ENCODE measurements around the gene RIOK1. TPM values are rescaled to one million over a fixed set of nuclear protein-coding genes. Genes with fewer than 3 reads are reported as not detected.

RIOK1 gene
- total RNA-seq, 1 experiment from 2014 or later, result 39.0 TPM

DNA sequence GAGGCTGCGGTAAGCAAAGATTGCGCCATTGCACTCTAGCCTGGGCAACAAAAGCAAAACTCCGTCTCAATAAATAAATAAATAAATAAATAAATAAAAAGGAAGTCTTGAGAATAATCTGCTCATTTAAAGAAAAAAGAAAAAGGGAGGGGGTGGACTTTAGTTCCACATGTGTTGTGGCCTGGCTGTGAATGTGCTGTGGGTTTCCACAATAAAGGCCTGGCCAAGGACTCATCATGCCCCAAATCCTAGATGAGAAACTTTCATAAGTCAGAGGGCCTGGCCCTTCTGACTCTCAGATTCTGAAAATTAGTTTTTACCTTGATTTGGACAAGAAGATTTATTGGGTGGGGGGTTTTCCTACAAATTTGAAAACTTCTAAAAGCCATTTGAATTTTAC, 48.4 kb downstream of the RIOK1 start:
- no peak for TF ChIP-seq SP1 (IDR thresholded peaks at IDR 0.05; ENCODE audit: low read depth)
- TF ChIP-seq, protein P1, sequence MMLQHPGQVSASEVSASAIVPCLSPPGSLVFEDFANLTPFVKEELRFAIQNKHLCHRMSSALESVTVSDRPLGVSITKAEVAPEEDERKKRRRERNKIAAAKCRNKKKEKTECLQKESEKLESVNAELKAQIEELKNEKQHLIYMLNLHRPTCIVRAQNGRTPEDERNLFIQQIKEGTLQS (IDR thresholded peaks at IDR 0.05), result no peak
- no peak for TF ChIP-seq POLR2AphosphoS5 (IDR thresholded peaks at IDR 0.05; ENCODE audit: low read depth, low read length)
- TF ChIP-seq EZH2 (IDR thresholded peaks at IDR 0.05), result no peak
- TF ChIP-seq CEBPB (IDR thresholded peaks at IDR 0.05; ENCODE audit: low read depth), result no peak
- no peak for TF ChIP-seq RAD21 (IDR thresholded peaks at IDR 0.05; ENCODE audit: low read depth)
- TF ChIP-seq CBX3 (IDR thresholded peaks at IDR 0.05; ENCODE audit: low read depth), result no peak
- TF ChIP-seq TCF7L2 (IDR thresholded peaks at IDR 0.05; ENCODE audit: borderline replicate concordance, extremely low read depth, insufficient read depth, insufficient read length), result no peak
- no peak for TF ChIP-seq ZNF274 (IDR thresholded peaks at IDR 0.05; ENCODE audit: low read depth, low read length)
- TF ChIP-seq, protein P2, sequence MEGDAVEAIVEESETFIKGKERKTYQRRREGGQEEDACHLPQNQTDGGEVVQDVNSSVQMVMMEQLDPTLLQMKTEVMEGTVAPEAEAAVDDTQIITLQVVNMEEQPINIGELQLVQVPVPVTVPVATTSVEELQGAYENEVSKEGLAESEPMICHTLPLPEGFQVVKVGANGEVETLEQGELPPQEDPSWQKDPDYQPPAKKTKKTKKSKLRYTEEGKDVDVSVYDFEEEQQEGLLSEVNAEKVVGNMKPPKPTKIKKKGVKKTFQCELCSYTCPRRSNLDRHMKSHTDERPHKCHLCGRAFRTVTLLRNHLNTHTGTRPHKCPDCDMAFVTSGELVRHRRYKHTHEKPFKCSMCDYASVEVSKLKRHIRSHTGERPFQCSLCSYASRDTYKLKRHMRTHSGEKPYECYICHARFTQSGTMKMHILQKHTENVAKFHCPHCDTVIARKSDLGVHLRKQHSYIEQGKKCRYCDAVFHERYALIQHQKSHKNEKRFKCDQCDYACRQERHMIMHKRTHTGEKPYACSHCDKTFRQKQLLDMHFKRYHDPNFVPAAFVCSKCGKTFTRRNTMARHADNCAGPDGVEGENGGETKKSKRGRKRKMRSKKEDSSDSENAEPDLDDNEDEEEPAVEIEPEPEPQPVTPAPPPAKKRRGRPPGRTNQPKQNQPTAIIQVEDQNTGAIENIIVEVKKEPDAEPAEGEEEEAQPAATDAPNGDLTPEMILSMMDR (IDR thresholded peaks at IDR 0.05 in 2 of 3, conservative IDR thresholded peaks at IDR 0.05 in 1 of 3; ENCODE audit: borderline replicate concordance in 1 of 3, insufficient read depth in 1 of 3, low read depth in 2 of 3, low read length in 2 of 3), result no peak
- TF ChIP-seq FOSL1 (IDR thresholded peaks at IDR 0.05; ENCODE audit: low read depth), result no peak
- intact Hi-C loops (cut with micrococcal nuclease), result no loop called here
- RAD21 ChIA-PET (ENCODE audit: low non-redundant PET in 1 of 2, low total read pairs in 2 of 2, uncharacterized antibody in 2 of 2, unreplicated experiment in 2 of 2), result no interaction called here

More for the DNA sequence above, 48.4 kb downstream of the RIOK1 start:
- Histone ChIP-seq H3K36me3 (ENCODE audit: control insufficient read depth in 1 of 2, insufficient read depth in 2 of 2, low read length in 2 of 2) (no peaks in the 10 kb centered on the region), H2AFZ (ENCODE audit: low read depth, low read length, poor library complexity, severe bottlenecking) (no peak overlapping the region), H3K27ac (ENCODE audit: low read depth, low read length) (no peak overlapping the region), H3K4me2 (ENCODE audit: low read length) (no peak overlapping the region), H3K4me1 (ENCODE audit: control insufficient read depth in 1 of 2, insufficient read depth in 2 of 2, low read length in 2 of 2) (peaks cover 2 to 4% of the 10 kb centered on the region in 2 experiments; a peak in 2 of 4 replicates), H3K9ac (ENCODE audit: low read length) (no peak overlapping the region), H3K9me3 (ENCODE audit: control insufficient read depth in 1 of 2, insufficient read depth in 1 of 2, low read depth in 1 of 2, low read length in 2 of 2) (no peaks in the 10 kb centered on the region), H3K9me2 (ENCODE audit: insufficient read depth) (no peaks in the 10 kb centered on the region), H3K4me3 (replicated peaks in 1 of 2; ENCODE audit: low read depth in 1 of 2, low read length in 2 of 2) (no peak overlapping the region), H3K79me2 (ENCODE audit: insufficient read depth, low read length) (no peaks in the 10 kb centered on the region), H4K20me1 (ENCODE audit: insufficient read depth) (no peaks in the 10 kb centered on the region), H3K27me3 (ENCODE audit: insufficient read depth, low read length) (no peaks in the 10 kb centered on the region)
- ChIA-PET CTCF (no interaction called here), POLR2A (no interaction called here)
- no peak for ATAC-seq
- DNase-seq (ENCODE audit: low read depth, low spot score), result no peak
- no TSS peak for BruUV-seq (replicated peaks)
